SU-DHL-6 (cell line): ENCODE measurements around the gene DSCAML1.

ENCODE experiments used
- H2AFZ ChIP-seq: fragments of 200-600 bp; sonication (generic); 2 replicates; pipeline ENCODE4 v1.6.1; 2014; ENCODE audit warnings: low read depth, mild to moderate bottlenecking, moderate library complexity, mixed read lengths, antibody characterized with exemption, low read length; ENCODE audit not compliant: severe bottlenecking
- H3F3A ChIP-seq: fragments of 200-600 bp; shearing (Covaris generic); 2 replicates; pipeline ENCODE4 v1.6.0; 2016; ENCODE audit warnings: antibody characterized with exemption, mild to moderate bottlenecking; ENCODE audit not compliant: insufficient read depth
- H3K27ac ChIP-seq: fragments of 200-600 bp; sonication (generic); 2 replicates; pipeline ENCODE4 v1.5.1; 2016; ENCODE audit warnings: low read depth, mild to moderate bottlenecking, low read length, moderate library complexity, mixed read lengths
- H3K27me3 ChIP-seq: fragments of 200-600 bp; sonication (generic), shearing (Covaris generic); 2 replicates; pipeline ENCODE4 v1.6.0; 2014; ENCODE audit warnings: mild to moderate bottlenecking, low read length
- H3K36me3 ChIP-seq: fragments of 200-600 bp; sonication (generic); 2 replicates; pipeline ENCODE4 v1.6.1; 2014; ENCODE audit warnings: mild to moderate bottlenecking, low read length, mixed read lengths
- H3K4me2 ChIP-seq: fragments of 300-600, 200-600 bp; shearing (Covaris generic), sonication (generic); 2 replicates; pipeline ENCODE4 v1.6.0; 2014; ENCODE audit warnings: low read length, low read depth, mild to moderate bottlenecking; ENCODE audit not compliant: poor library complexity, severe bottlenecking
- H3K4me3 ChIP-seq: fragments of 200-600 bp; sonication (generic); 2 replicates; pipeline ENCODE4 v1.5.1; 2014; ENCODE audit warnings: antibody characterized with exemption, low read length, mild to moderate bottlenecking, mixed read lengths; ENCODE audit not compliant: insufficient read depth, poor library complexity, severe bottlenecking
- H3K79me2 ChIP-seq: fragments of 200-600 bp; sonication (generic); 2 replicates; pipeline ENCODE4 v1.6.1; 2014; ENCODE audit warnings: mild to moderate bottlenecking, low read length, moderate library complexity; ENCODE audit not compliant: insufficient read depth
- H3K9ac ChIP-seq: fragments of 200-600 bp; sonication (generic); 2 replicates; pipeline ENCODE4 v1.7.0; 2014; ENCODE audit warnings: mild to moderate bottlenecking, low read length
- H3K9me2 ChIP-seq: fragments of 200-600 bp; sonication (generic); replicated peaks from 2 replicates; pipeline ENCODE4 v1.6.1; 2014; ENCODE audit warnings: low read length; ENCODE audit not compliant: insufficient read depth
- H3K9me3 ChIP-seq: fragments of 200-600 bp; sonication (generic); 2 replicates; pipeline ENCODE4 v1.6.1; 2014; ENCODE audit warnings: low read length, mixed read lengths; ENCODE audit not compliant: insufficient read depth
- H4K20me1 ChIP-seq: fragments of 200-600 bp; sonication (generic); 2 replicates; pipeline ENCODE4 v1.6.1; 2014; ENCODE audit warnings: low read depth, mild to moderate bottlenecking, antibody characterized with exemption, low read length, moderate library complexity, mixed read lengths
- EZH2phosphoT487 ChIP-seq: fragments of 200-600 bp; sonication (generic), shearing (Covaris generic); conservative IDR thresholded peaks from 2 replicates; pipeline ENCODE4 v1.6.1; 2018; ENCODE audit warnings: mild to moderate bottlenecking, antibody characterized with exemption, low read length, moderate library complexity, mixed read lengths
- TF ChIP-seq, protein P1 (sequence below): fragments of 200-600 bp; sonication (generic); IDR thresholded peaks from one replicate; pipeline ENCODE4 v1.5.1; 2017; ENCODE audit warnings: antibody characterized with exemption, mild to moderate bottlenecking, low read length, moderate library complexity; ENCODE audit not compliant: insufficient read depth, poor library complexity, severe bottlenecking

The DSCAML1 gene

DNA sequence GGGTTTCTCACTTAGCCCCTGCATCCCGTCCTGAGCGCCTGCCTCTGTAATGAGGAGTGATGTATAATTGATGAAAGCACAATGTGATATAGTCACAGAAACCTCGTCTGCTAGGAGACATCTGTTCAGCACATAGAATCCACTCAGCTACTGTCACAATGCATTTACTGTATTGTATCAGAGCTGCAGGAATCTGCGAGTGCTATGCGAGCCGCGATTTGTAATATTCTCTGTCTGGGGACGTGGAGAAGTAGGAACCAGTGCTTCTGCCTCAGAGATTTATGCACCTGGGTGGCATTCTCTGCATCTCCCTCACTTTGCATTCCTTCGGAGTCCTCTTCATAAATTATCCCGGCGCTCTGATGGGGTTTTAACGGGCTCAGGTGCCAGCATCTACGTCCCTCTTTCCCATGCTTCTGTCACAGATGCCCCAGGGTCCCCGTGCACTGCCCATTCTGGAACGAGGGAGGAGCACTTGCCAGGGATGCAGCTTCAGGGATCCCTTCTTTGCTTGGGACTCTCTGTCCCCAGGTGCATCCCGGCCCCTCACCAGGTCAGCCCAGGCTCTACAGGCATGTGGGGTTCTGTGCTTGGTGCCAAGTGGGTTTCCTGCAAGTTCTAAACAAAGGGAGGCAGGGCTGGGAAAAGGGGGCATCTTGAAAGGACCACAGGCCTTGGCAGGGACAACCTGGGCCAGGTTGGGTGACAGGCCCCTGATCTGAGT is 205.5 kb downstream of the DSCAML1 start:
- H3K4me3 ChIP-seq: no peak overlapping the region
- H3K4me2 ChIP-seq: no peak overlapping the region
- no peak for TF ChIP-seq EZH2phosphoT487
- TF ChIP-seq, protein P1, sequence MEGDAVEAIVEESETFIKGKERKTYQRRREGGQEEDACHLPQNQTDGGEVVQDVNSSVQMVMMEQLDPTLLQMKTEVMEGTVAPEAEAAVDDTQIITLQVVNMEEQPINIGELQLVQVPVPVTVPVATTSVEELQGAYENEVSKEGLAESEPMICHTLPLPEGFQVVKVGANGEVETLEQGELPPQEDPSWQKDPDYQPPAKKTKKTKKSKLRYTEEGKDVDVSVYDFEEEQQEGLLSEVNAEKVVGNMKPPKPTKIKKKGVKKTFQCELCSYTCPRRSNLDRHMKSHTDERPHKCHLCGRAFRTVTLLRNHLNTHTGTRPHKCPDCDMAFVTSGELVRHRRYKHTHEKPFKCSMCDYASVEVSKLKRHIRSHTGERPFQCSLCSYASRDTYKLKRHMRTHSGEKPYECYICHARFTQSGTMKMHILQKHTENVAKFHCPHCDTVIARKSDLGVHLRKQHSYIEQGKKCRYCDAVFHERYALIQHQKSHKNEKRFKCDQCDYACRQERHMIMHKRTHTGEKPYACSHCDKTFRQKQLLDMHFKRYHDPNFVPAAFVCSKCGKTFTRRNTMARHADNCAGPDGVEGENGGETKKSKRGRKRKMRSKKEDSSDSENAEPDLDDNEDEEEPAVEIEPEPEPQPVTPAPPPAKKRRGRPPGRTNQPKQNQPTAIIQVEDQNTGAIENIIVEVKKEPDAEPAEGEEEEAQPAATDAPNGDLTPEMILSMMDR: no peak
- H4K20me1 ChIP-seq: no peaks in the 10 kb centered on the region
- H3K27ac ChIP-seq: no peak overlapping the region
- no peak overlapping the region for H3K9ac ChIP-seq
- no peaks in the 10 kb centered on the region for H3K36me3 ChIP-seq
- H2AFZ ChIP-seq: no peak overlapping the region
- no peaks in the 10 kb centered on the region for H3K27me3 ChIP-seq
- no peaks in the 10 kb centered on the region for H3K9me3 ChIP-seq
- H3K79me2 ChIP-seq: no peaks in the 10 kb centered on the region
- H3K9me2 ChIP-seq: no peaks in the 10 kb centered on the region
- no peaks in the 10 kb centered on the region for H3F3A ChIP-seq

DNA sequence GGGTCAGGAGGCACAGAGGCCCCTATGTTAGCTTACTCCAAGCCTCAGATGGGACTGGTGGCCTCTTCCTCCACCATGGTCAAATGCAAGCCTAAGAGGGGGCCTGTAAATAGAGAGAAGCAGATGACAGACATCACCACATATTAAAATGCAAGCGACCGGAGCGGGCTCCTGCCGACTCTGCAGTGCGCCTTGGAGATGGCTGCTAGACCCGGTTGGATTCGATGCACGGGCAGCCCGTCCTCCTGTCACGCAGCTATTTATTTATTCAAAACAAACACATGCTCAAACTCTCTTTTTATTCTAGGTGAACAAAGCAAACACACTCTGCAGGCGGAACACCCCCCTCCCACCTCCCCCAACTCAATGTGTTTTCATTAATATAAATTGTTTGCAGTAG is 208.0 kb downstream of the DSCAML1 start:
- H2AFZ ChIP-seq: no peak overlapping the region
- no peaks in the 10 kb centered on the region for H4K20me1 ChIP-seq
- no peaks in the 10 kb centered on the region for H3K9me2 ChIP-seq
- H3K27ac ChIP-seq: no peak overlapping the region
- H3K9ac ChIP-seq: no peak overlapping the region
- H3F3A ChIP-seq: no peaks in the 10 kb centered on the region
- H3K79me2 ChIP-seq: no peaks in the 10 kb centered on the region
- no peaks in the 10 kb centered on the region for H3K27me3 ChIP-seq
- H3K4me2 ChIP-seq: no peak overlapping the region
- no peaks in the 10 kb centered on the region for H3K9me3 ChIP-seq
- H3K4me3 ChIP-seq: no peak overlapping the region
- H3K36me3 ChIP-seq: no peaks in the 10 kb centered on the region
- TF ChIP-seq EZH2phosphoT487: no peak
- TF ChIP-seq, protein P1: no peak

DNA sequence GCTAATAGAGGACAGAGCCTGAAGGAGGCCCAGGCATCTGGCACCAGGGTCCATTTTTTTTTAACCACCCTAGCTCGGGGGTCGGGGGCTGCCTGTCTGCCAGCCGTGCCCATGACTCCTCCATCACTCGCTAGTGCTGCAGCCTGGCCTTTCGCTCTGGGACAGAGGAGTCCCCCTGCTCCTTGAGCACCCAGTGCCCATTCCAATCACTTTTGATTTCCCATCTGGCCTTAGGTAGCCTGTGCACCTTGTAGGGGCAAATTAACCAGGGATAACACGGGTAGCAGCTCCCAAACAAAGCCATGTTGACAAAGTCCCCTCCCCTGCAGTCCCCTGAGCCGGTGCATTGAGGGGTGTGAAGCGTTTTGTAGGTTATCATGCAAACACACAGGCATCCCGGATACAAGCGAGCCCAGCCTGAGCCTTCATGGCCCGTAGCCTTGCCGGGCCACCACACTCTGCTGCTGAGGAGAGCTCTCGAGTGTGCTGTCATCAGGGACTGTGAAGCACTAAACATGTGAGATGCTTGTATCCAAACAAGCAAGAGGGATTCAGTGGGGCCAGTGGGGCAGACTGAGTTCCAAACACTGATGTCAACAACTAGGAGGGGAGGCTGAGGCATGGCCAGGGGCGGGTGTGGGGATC is 208.7 kb downstream of the DSCAML1 start:
- H3K4me3 ChIP-seq: no peak overlapping the region
- H2AFZ ChIP-seq: no peak overlapping the region
- no peaks in the 10 kb centered on the region for H3K36me3 ChIP-seq
- no peaks in the 10 kb centered on the region for H3K79me2 ChIP-seq
- no peak overlapping the region for H3K27ac ChIP-seq
- H3K27me3 ChIP-seq: no peaks in the 10 kb centered on the region
- H3F3A ChIP-seq: no peaks in the 10 kb centered on the region
- no peak overlapping the region for H3K9ac ChIP-seq
- H3K9me2 ChIP-seq: no peaks in the 10 kb centered on the region
- no peaks in the 10 kb centered on the region for H4K20me1 ChIP-seq
- H3K9me3 ChIP-seq: no peaks in the 10 kb centered on the region
- no peak overlapping the region for H3K4me2 ChIP-seq
- no peak for TF ChIP-seq EZH2phosphoT487
- TF ChIP-seq, protein P1: no peak
